ENCODE results near the gene GDF2.

- TF ChIP-seq POLR2A (IDR thresholded peaks at IDR 0.05) (no peak), CTCF (IDR thresholded peaks at IDR 0.05) (no peak), POLR2AphosphoS5 (IDR thresholded peaks at IDR 0.05; ENCODE audit: insufficient read depth in 1 of 2, low read depth in 1 of 2) (no peak)
These were observed 596 bp upstream of the GDF2 start for GRCh38 chr10:47321521-47322195.

All from vagina (tissue), 2 donors.